K562 (cell line): Measurements from ENCODE around the gene TLCD1. TPM values are rescaled to one million over a fixed set of nuclear protein-coding genes. Genes with fewer than 3 reads are reported as not detected.
A peak's percentile ranks its signal among the peaks of the same experiment; 100 is the strongest.

Experiments
- AFF4 ChIP-seq: sonication (generic); formaldehyde crosslinking; IDR thresholded peaks from 2 replicates; pipeline ENCODE4 v1.8.0; 2023; ENCODE audit warnings: mild to moderate bottlenecking, missing genetic modification reagents
- CHD2 ChIP-seq: IDR thresholded peaks from 2 replicates; pipeline ENCODE4 v1.6.1; 2011; ENCODE audit warnings: low read depth, low read length
- E2F3 ChIP-seq: fragments of 250-450 bp; sonication (Bioruptor Pico); IDR thresholded peaks from 2 replicates; pipeline ENCODE4 v1.4.0; 2020; ENCODE audit warnings: mild to moderate bottlenecking
- ELF2 ChIP-seq: fragments of 250-450 bp; sonication (Bioruptor Pico); IDR thresholded peaks from 2 replicates; pipeline ENCODE4 v1.5.0; 2021; ENCODE audit warnings: mild to moderate bottlenecking
- HDGF ChIP-seq: fragments of 450-650 bp; IDR thresholded peaks from 2 replicates; pipeline ENCODE4 v1.6.1; 2016
- HOXB6 ChIP-seq: fragments of 250-450 bp; sonication (Bioruptor Pico); IDR thresholded peaks from 2 replicates; pipeline ENCODE4 v1.5.1; 2022; ENCODE audit warnings: mild to moderate bottlenecking, borderline replicate concordance
- MXI1 ChIP-seq: IDR thresholded peaks from 2 replicates; pipeline ENCODE4 v1.6.1; 2011; ENCODE audit warnings: low read depth, mild to moderate bottlenecking, improper control_type of control experiment, low read length
- NFE2L1 ChIP-seq: fragments of 450-650 bp; IDR thresholded peaks from 2 replicates; pipeline ENCODE4 v1.6.1; 2016; ENCODE audit warnings: missing genetic modification characterization, low read depth, mild to moderate bottlenecking, missing compliant biosample characterization, moderate library complexity, borderline replicate concordance
- NFXL1 ChIP-seq: fragments of 450-650 bp; formaldehyde crosslinking; IDR thresholded peaks from 2 replicates; pipeline ENCODE4 v1.4.0; 2021; ENCODE audit warnings: mild to moderate bottlenecking
- POLR3G ChIP-seq: IDR thresholded peaks from 2 replicates; pipeline ENCODE4 v1.6.1; 2011; ENCODE audit not compliant: insufficient read length, insufficient replicate concordance; ENCODE audit errors: extremely low read depth
- SIN3B ChIP-seq: fragments of 450-650 bp; IDR thresholded peaks from 2 replicates; pipeline ENCODE4 v1.6.1; 2017; ENCODE audit warnings: low read depth, mild to moderate bottlenecking, moderate library complexity
- SMAD1 ChIP-seq: fragments of 150-350 bp; IDR thresholded peaks from 2 replicates; pipeline ENCODE4 v1.6.1; 2014; ENCODE audit warnings: low read length, low read depth; ENCODE audit not compliant: partially characterized antibody
- SUPT5H ChIP-seq: fragments of 450-650 bp; IDR thresholded peaks from 2 replicates; pipeline ENCODE4 v1.6.1; 2016
- ZFPM2 ChIP-seq: fragments of 250-450 bp; sonication (Bioruptor Pico); IDR thresholded peaks from 2 replicates; pipeline ENCODE4 v1.5.1; 2022; ENCODE audit warnings: mild to moderate bottlenecking
- ZNF12 ChIP-seq: sonication (generic); formaldehyde crosslinking; IDR thresholded peaks from 2 replicates; pipeline ENCODE4 v1.4.0; 2020; ENCODE audit warnings: mild to moderate bottlenecking, missing genetic modification reagents
- ZNF318 ChIP-seq, 2 experiments: fragments of 450-650 bp; IDR thresholded peaks; 2 replicates each; pipeline ENCODE4 v1.6.1; 2016; ENCODE audit warnings: mild to moderate bottlenecking in 2 of 2, borderline replicate concordance in 1 of 2, low read depth in 1 of 2, moderate library complexity in 1 of 2
- ZNF436 ChIP-seq: fragments of 250-450, 450-650 bp; sonication (Bioruptor Pico); formaldehyde crosslinking; IDR thresholded peaks from 2 replicates; pipeline ENCODE4 v1.7.0; 2020; ENCODE audit warnings: mild to moderate bottlenecking
- polyA plus RNA-seq, 8 experiments: library from polyadenylated mRNA; depleted of rRNA in 4 of 8; stranded (reverse) in 5 of 8; unstranded in 3 of 8; fragments of >200 nt; fragmentation: Nextera tagmentation in 2 of 8; fragmentation: Illumina TruSeq in 1 of 8; extraction: Ambion mirVana in 2 of 8; extraction: Trizol in 1 of 8; gene quantifications; 2 replicates each; pipeline versions ENCODE4 v1.2.1 to v1.2.3, GENCODE V29; 2011 to 2014; ENCODE audit warnings: inconsistent platforms in 1 of 8, missing spikeins in 1 of 8
- total RNA-seq, 7 experiments: library from RNA; depleted of rRNA in 6 of 7; stranded (reverse); fragments of >200 nt in 6 of 7; fragmentation: Illumina TruSeq in 2 of 7; extraction: Trizol in 2 of 7; gene quantifications; 2 replicates each; pipeline versions ENCODE4 v1.2.1 to v1.2.3, GENCODE V29; 2011 to 2021; ENCODE audit warnings: low replicate concordance in 1 of 7

TLCD1 gene
- total and polyA plus RNA-seq, 9 of the 15 experiments (the other 6 are each of a cell fraction or from before 2014, with no cell fraction given), result 6.8 to 37.7 (median 21.7) TPM

- TF ChIP-seq AFF4 (no peak; the same call in 1 of the 2 replicates), CHD2 (no peak), ZFPM2 (no peak; the same call in 1 of the 2 replicates), HDGF (no peak), ZNF436 (CRISPR knock-in tag) (peak; percentile 32; the same call in 1 of the 2 replicates), ZNF318 (IDR thresholded peaks at IDR 0.05; ENCODE audit: borderline replicate concordance in 1 of 2, low read depth in 1 of 2) (no peak), SIN3B (no peak), SMAD1 (no peak), NFXL1 (CRISPR knock-in tag) (no peak), HOXB6 (CRISPR knock-in tag) (no peak), MXI1 (no peak), ZNF12 (CRISPR knock-in tag) (no peak), E2F3 (CRISPR knock-in tag) (no peak), ELF2 (CRISPR knock-in tag) (0 out of 2 replicates have a peak, but pooled peaks have one; percentile 59), SUPT5H (peak; percentile 77), POLR3G (no peak), NFE2L1 (tag) (no peak)
Measured at GRCh38 chr17:28725166-28725659, 820 bp downstream of the TLCD1 start (continued).
